Adipose tissue (tissue), 3 donors: ENCODE measurements around the gene CRAMP1. TPM values are rescaled to one million over a fixed set of nuclear protein-coding genes. Genes with fewer than 3 reads are reported as not detected.

Experiments
- H3K27ac ChIP-seq: one replicate; pipeline ENCODE4 v1.5.1; 2013; ENCODE audit warnings: low read depth, low read length
- WGBS, 3 donors: extraction: QIAGEN DNeasy Blood & Tissue Kit; methylation state at CpG; one replicate each; pipeline ENCODE4 v1.1.7; 2013; 5-methylcytosine and 5-hydroxymethylcytosine counted together
- polyA plus RNA-seq, 3 donors: library from polyadenylated mRNA; stranded (reverse); fragments of 200-250 nt; gene quantifications; one replicate each; pipeline ENCODE4 v1.2.3, GENCODE V29; 2013
- donor health status: healthy with polysubstance abuse.
- donor health status: Bipolar disorder and iron deficiency.
- donor health status: healthy.

CRAMP1 gene
- polyA plus RNA-seq, 3 donors, result 4.1 to 9.3 (median 7.1) TPM

DNA sequence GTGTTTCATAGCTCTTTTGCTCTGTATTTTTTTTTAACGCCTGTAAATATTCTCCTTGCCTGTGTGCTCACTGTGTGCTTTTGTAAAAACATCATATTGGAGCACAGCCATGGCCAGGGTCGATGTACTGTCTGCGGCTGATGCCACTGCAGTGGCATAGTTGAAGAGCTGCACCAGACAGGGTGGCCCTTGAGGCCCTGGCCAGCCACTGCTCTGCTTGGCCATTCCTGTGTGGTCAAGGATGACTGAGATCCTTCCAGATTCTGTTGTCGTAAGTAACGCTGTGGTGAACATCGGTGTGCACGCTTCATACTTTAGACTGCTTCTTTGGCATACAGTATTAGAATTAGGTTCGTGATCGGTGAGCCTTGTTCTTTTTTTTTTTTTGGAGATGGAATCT lies 14.6 kb downstream of the CRAMP1 start:
- WGBS, 3 donors, result 90 to 97% (median 96%) methylated on average over 9 of the region's 9 CpGs
- H3K27ac ChIP-seq, result no peak overlapping the region

DNA sequence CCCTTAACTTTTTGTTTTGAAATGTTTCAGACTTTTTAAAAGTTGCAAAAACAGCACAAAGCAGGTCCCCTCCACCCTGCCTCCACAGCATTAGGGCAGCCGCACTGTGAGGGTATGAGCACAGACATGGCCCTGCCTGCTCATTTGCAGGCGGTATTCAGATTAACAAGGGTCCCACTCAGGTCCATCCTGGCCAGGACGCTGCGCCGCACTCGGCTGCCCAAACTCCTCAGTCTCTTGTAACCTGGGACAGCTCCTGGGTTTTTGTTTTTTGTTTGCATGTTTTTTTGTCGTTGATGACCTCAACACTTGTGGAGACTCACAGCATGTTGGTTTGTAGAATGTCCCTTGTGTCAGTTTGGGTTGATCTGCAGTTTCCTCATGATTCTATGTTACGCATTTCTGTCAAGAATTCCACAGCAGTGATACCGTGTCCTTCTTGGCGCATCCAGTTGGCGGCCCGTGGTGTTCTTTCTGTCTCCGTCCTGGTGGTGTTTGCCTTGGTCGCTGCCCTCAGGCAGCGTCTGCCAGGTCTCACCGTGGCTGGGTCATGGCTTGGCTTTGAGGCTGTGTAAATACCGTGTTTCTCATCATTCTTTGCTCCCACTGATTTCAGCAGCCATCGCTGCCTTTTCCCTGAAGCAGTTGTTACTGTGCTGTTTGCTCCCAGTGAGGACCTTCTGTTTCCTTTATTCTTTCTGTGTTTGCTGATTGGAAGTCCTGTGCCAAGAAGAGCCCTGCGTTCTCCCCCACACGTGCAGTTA lies 18.5 kb downstream of the CRAMP1 start:
- H3K27ac ChIP-seq, result no peak overlapping the region

DNA sequence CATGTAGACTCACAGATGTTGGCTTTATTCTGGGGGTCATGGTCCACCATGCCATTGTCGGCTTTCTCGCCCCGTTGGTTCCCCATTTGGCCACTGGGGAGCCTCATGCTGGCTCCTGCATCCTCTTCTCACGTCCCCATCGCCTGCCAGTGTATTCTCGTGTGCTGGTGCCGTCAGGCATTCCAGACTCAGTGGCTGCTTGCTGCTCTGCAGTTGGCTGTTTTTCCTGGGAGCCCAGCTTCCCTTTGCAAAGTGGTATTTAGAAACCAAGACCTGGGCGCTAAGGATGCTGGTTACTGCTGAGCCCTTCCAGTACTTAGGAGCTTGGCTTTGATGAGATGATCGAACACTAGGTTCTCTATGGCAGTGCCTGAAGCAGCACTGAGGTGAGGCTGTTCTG lies 19.1 kb downstream of the CRAMP1 start:
- WGBS, 3 donors, result 88 to 93% (median 90%) methylated on average over 9 of the region's 9 CpGs
- H3K27ac ChIP-seq, result no peak overlapping the region

More for the DNA sequence above, 18.5 kb downstream of the CRAMP1 start:
- WGBS, 3 donors, result 85 to 91% (median 89%) methylated on average over 20 of the region's 20 CpGs

DNA sequence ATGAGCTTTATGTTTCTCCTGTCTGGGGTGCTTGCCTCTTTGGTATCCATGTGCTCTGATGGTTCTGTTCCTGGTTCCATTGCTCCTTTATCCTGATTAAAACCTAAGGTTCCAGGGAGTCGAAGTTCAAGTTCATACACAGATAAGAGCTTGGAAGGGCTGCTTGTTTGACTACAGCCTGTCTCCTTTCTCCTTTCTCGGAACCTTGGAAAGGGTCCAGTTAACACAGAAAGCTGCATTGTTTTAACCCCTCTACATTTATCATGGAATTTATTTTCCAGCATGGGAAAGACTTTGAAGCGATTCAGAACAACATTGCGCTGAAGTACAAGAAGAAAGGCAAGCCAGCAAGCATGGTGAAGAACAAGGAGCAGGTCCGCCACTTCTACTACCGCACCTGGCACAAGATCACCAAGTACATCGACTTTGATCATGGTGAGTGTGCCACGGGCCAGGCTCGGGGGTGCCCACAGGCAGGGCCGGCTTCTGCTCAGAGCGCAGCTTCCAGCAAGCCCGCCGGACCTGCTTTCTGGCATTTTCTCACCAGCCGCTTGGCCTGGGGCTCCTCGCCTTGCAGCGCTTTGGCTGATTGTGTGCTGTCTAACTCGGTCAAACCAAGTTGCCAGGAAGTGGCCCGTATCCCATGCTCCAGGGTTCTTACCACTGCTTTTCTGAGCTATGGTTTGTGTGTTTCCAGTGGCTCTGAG lies 19.9 kb downstream of the CRAMP1 start:
- 48 to 94% (median 87%) methylated on average over 18 of the region's 18 CpGs for WGBS, 3 donors
- H3K27ac ChIP-seq, result no peak overlapping the region

DNA sequence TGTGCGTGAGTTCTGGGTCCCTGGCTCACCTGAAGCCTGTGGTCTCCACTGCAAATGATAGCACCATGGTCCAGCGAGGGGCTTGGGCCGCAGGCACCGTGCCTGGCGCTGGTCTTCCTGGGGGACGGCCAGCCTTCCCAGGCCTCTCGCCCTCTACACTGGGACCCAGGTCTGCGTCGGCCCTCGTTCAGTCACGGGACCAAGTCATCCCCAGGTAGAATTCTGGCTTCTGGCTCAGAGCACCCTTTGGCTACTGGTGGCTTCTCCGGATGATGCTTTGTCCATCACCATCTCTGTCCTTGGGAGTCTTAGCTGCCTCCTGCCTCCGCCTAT lies 20.4 kb downstream of the CRAMP1 start:
- WGBS, 3 donors, result 96 to 98% (median 97%) methylated on average over 13 of the region's 13 CpGs
- H3K27ac ChIP-seq, result no peak overlapping the region

DNA sequence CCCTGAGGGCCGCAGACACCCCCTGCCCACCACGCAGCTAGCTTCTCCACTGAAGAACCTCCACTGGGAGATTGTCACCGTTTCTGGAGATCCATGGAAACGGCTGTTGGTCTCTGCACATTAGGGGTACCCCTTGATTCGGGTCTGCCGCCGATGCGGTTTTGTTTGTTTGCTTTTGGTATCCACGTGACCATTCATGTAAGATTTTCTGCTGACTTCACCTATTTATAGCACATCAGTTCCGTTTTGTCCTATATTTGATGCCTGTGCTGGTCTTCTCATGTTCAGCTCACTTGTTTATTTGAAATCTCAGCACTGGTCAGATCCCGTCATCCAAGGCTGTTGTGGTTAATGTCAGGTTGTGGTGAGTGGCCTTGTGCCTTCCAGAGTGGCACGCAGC lies 21.1 kb downstream of the CRAMP1 start:
- no peak overlapping the region for H3K27ac ChIP-seq
- WGBS, 3 donors, result 90 to 93% (median 92%) methylated on average over 12 of the region's 12 CpGs

DNA sequence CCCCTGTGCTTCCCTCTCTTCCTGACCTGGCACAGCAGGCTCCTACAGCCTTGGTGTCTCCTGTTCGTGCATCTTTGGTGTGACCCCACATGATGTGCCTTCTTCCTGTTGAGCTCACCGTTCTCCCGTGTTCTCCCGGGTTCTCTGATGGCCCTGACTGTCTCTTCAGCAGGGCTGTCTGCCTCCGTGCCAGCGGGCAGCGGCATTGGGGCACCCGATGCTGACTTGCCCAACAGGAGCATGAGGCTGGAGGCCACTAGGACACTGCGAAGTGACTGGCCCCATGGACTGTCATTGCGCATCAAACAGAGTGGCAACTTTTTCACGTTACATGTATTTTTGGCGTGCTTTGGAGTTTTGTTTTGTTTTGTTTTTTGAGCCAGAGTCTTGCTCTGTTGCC lies 22.4 kb downstream of the CRAMP1 start:
- H3K27ac ChIP-seq, result no peak overlapping the region
- WGBS, 3 donors, result 94 to 97% (median 97%) methylated on average over 12 of the region's 12 CpGs

DNA sequence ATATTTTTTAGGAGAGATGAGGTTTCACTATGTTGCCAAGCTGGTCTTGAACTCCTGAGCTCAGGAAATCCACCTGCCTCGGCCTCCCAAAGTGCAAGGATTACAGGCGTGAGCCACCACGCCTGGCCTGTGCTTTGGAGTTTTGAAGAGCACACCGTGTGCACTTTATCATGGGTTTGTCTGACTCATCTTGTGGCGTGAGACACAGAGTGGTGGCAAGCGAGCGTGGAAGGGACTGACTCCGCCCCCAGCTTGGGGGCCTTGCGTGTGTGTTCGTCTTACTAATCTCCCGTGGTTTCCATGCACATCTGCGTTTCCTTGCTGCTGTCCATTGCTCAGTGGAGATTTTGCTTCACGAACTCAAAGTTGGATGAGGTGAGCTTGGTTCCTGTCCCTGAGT lies 22.9 kb downstream of the CRAMP1 start:
- no peak overlapping the region for H3K27ac ChIP-seq
- WGBS, 3 donors, result 90 to 95% (median 92%) methylated on average over 13 of the region's 13 CpGs

DNA sequence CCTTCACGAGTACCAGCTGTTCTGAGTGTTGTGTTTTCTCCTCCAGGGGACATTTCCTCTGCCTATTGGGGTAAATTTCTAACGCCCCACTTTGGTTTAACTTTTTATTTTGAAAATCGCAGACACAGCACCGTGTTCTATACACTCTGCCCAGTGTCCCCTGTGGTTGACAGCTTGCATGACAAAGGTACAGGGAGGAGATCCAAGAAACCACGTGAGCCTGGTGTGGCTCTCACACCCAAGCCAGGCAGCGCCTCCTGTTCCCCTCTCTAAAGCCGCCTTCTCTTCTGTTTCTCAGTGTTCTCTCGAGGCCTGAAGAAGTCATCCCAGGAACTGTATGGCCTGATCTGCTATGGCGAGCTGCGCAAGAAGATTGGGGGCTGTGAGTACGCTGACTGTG lies 25.4 kb downstream of the CRAMP1 start:
- 88 to 93% (median 89%) methylated on average over 11 of the region's 11 CpGs for WGBS, 3 donors
- H3K27ac ChIP-seq, result no peak overlapping the region

DNA sequence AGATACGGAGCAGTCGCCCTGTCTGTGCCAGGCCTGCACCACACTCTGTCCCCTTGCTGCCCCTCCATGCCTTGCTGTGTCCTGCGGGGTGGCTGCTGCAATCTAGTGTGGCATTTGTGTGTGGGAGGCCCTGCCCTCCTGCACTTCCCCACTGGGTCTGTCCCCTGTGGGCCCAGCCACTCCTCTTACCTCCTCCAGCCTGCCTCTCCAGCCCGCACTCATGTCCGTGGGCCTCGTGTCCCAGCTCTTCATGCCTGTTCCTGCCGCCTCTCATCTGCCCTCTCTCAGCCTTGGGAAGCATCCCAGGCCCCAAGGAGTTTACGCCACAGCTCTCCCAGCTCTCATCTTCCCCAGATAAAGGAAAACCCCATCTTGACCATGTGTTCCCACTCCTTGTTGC lies 26.6 kb downstream of the CRAMP1 start:
- no peak overlapping the region for H3K27ac ChIP-seq
- WGBS, 3 donors, result 92 to 95% (median 92%) methylated on average over 8 of the region's 8 CpGs

DNA sequence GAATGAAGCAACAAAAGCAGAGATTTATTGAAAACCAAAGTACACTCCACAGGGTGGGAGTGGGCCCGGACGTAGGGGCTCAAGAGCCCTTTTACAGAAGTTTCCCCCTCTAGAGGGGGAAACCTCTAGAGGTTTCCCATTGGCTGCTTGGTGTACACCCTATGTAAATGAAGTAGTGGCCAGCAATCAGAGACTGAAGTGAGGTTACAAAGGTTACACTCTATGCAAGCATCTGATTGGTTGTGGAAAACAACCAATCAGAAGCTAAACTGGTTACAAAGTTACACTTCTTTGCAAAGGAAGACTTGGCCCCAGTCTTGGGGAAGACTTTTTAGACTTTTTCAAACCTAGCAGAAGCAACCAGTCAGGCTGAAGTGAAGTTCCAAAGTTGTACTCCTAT lies 27.1 kb downstream of the CRAMP1 start:
- no peak overlapping the region for H3K27ac ChIP-seq
- 87 to 90% (median 89%) methylated on average over 2 of the region's 2 CpGs for WGBS, 3 donors

DNA sequence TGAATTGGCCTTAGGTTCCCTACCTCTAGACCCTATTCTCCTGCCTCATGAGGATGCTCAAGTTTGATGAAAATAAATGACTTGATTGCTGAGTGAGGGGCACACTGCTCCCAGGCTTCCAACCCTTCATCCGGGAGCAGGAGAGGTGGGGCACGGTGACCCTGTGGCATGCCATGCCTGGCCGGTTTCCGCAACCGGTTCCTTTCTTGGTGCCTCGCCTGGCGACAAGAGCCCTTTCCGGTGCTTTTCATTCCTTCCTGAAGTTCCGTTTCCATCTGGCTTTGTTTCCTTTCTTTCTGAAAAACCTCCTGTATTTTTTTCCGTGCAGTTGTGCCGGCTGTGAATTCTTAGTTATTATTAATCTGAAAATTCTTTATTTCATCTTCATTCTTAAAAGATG lies 27.7 kb downstream of the CRAMP1 start:
- WGBS, 3 donors, result 75 to 92% (median 81%) methylated on average over 11 of the region's 11 CpGs
- no peak overlapping the region for H3K27ac ChIP-seq

DNA sequence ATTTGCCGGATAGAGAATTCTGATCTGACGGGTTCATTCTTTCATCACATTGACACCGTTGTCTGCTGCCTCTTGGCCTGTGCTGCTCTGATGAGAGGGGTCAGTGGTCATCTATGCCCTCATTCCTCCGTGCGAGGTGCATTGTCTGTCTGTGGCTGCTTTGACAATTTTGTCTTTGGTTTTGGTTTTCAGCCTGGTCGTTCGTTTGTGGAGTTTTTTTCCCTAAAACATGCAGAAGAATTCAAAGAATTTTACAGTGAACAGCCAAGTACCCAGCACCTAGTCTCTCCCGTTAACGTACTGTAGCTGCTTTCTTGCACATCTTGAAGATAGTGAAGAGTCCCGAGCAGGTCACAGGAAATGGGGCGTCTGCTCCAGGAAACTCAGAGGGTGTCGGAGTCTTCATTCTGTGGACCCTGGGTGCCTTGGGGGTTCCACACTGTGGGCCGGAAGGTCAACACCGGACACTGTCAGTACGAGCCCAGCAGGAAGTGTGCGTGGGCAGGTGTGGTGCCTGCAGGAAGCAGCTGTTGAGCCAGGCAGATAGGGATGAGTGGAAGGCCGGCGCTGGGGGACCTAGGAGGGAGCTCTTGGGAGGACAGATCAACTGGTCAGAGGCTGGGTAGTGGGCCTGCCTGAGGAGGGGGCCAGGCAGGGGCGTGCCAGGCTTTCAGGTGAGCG lies 28.2 kb downstream of the CRAMP1 start:
- 63 to 84% (median 64%) methylated on average over 20 of the region's 20 CpGs for WGBS, 3 donors
- no peak overlapping the region for H3K27ac ChIP-seq

DNA sequence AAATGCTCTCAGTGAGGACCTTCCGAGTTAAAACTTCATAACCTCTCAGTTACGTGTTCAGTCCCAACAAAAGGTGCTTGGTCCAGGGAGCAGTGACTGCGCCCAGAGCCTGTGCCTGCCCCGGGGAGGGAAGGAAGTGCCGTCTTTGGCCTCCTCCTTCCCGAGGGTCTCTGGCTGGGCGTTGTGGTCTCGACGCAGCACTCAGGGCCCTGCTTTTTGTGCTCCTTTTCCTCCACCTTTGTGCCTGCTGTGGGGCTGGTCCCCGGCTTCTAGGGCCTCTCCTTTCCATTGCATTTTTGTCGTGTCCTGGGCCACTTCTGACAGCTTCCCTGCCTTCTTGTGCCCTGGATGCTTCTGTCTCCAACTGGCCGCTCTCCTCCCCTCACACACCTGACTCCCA lies 29.1 kb downstream of the CRAMP1 start:
- WGBS, 3 donors, result 87 to 92% (median 92%) methylated on average over 12 of the region's 12 CpGs

DNA sequence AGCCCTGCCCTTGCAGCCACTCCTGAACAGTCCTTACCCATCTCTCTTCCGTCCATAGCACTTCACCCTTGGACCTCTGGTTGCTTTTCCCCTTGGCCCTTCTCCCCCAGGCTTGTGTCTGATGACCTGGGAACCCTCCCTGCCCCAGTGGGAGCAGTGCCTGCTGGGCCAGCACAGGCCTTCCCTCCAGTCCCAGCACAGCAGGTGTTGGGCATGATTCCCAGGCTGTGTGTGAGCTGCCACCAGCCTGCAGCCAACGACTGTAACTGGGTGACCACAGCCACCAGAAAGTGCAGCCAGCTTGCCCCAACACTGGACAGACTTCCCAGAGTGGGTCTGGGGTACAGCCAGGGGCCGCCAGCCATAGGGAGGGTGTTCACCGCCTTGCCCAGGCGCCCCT lies 30.0 kb downstream of the CRAMP1 start:
- WGBS, 3 donors, result 79 to 91% (median 91%) methylated on average over 5 of the region's 5 CpGs
- no peak overlapping the region for H3K27ac ChIP-seq

More for the DNA sequence above, 29.1 kb downstream of the CRAMP1 start:
- H3K27ac ChIP-seq, result no peak overlapping the region

DNA sequence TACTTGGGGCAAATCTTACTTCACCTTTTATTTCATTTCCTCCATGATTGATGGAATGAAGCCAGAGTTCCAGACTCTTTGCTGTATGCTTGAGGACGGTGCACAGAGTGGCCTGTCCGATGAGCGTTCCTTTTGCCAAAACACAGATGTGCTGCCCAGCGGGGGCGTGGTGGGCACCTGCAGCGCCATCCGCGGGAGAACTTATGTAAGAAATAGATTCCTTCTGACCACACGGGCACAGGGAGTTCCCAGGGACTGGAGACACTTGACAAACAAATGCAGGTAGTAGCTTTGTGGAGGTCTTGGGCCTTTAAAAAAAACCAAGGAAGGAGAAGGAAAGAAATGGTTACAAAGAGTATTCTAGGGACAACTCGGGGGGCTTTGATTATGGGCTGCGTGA lies 30.6 kb downstream of the CRAMP1 start:
- 90 to 92% (median 92%) methylated on average over 11 of the region's 11 CpGs for WGBS, 3 donors
- no peak overlapping the region for H3K27ac ChIP-seq

DNA sequence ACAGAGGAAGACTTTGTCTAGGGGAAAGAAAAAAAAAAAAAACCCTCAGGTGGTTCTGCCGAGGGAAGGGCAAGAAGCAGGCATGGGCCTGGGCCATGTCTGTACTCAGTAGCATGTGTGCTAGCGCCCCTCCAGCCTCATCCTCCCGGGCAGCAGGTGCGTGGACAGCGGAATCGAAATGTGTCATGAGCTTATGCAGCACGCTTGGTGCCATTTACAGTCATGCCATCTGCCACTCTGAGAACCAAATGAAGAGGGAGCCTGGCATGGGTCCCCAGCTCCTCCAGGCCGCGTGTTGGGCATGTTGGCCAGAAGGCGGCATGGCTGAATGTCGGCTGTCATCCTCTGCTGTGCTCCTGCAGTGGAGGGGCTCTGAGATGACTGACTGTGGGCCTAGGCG lies 31.4 kb downstream of the CRAMP1 start:
- WGBS, 3 donors, result 95 to 97% (median 96%) methylated on average over 12 of the region's 12 CpGs

DNA sequence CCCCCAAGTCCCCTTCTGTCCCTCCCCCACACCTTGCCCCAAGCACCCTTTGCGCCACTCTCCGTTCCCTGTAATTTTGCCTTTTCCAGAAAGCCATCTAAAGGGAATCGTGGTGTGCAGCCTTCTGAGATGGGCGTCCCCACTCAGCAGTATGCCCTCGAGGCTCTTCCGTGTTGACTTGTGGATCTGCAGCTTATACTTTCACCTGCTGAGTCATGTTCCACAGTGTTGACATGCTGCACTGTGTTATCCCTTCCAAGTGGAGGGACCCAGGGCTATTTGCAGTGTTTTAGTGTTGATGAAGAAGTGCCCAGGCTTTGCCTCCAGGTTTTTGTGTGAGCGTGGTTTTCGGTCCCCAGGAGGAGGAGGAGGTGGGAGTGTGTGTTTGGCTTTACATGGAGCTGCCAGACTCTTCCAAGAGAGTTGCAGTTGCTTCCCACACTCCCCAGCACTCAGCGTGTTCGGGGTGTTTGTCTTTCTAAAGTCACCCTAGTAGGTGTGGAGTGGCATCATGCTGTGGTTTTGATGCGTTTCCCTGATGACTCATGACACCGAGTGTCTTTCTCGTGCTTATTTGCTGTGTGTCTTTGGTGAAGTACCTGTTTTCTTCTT lies 33.9 kb downstream of the CRAMP1 start:
- WGBS, 3 donors, result 58 to 81% (median 68%) methylated on average over 13 of the region's 13 CpGs
- no peak overlapping the region for H3K27ac ChIP-seq

More for the DNA sequence above, 31.4 kb downstream of the CRAMP1 start:
- H3K27ac ChIP-seq, result no peak overlapping the region

DNA sequence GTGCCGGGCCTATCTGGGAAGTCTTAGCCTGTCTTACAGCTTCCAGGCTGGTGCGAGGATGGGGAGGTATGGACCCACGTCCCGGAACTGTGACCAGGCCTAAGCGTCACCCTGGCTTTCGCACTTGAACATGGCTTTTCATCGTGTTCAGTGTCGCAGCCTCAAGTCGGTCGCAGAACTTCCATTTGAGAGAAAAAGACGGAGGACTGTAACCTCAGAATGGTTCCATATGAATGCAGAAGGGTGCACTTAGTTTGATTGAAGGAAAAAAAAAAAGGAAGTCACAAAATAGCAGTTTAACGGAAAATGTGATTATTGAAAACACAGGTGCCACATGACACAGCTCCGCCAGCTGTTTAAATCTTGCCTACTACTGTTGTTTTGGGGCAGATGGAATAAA lies 35.7 kb downstream of the CRAMP1 start:
- 68 to 94% (median 70%) methylated on average over 13 of the region's 13 CpGs for WGBS, 3 donors
- H3K27ac ChIP-seq, result no peak overlapping the region
